H54 (cell line): ENCODE measurements around the gene TMOD1.

Source experiments
- DNase-seq: peaks from one replicate; pipeline ENCODE4 v3.0.0; 2011; ENCODE audit warnings: low spot score, mixed read lengths; ENCODE audit not compliant: insufficient read length
- FAIRE-seq: peaks from 3 replicates; lab custom pipeline; 2011; peaks lifted over from hg19 to GRCh38; lab: Jason Lieb, UNC
- POLR2A ChIP-seq: IDR thresholded peaks from 2 replicates; pipeline ENCODE4 v1.6.1; 2011; ENCODE audit warnings: low read depth, mild to moderate bottlenecking, low read length

The TMOD1 gene

DNA sequence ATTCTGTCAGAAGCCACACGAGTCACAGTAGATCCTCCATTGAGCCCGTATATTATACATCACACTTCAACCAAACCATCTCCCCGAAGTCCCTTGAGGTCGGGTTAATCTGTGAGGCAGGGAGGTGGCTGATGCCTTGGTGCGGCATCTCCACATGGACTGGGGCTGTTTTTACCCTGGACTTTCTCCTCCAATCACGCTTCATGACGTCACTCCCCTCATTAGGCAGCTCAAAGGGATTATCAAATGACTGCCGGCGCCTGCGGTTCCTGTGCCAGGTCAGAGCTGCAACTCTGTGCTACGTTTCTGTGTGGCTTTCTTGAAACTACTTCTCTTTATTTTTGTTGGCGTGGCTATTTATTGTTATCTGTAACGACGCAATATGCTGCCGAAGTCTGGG lies 53.7 kb downstream of the TMOD1 start:
- TF ChIP-seq POLR2A: no peak
- no peak for FAIRE-seq
- no peak for DNase-seq

- DNase-seq (no peak), FAIRE-seq (no peak)
- no peak for TF ChIP-seq POLR2A
These were observed 54.7 kb downstream of the TMOD1 start for GRCh38 chr9:97556036-97556720.

GRCh38 chr9:97556721-97557605 lies 55.5 kb downstream of the TMOD1 start:
- no peak for DNase-seq
- FAIRE-seq: no peak
- TF ChIP-seq POLR2A: no peak

GRCh38 chr9:97557606-97558095 lies 56.2 kb downstream of the TMOD1 start:
- DNase-seq (no peak), FAIRE-seq (no peak)
- TF ChIP-seq POLR2A: no peak

DNA sequence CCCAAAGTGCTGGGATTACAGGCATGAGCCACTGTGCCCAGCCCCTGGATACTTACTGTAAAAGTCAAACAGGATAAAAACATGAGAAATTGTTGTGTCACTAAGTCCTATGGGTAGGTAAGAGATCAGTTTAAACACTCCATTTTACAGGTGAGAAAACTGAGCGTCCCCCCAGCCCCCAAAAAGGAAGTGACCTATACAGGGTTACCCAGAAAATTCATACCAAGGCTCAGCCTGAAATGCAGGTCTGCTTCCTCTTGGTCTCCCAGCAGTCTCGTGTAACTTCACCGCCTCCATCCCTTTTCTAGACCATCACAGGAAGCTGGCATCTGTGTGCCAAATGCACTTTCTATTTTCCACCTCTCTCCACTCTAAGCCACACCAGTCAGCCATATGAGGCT lies 57.2 kb downstream of the TMOD1 start:
- DNase-seq: no peak
- TF ChIP-seq POLR2A: no peak
- FAIRE-seq: no peak

- no peak for TF ChIP-seq POLR2A
- DNase-seq (no peak), FAIRE-seq (no peak)
These were observed 57.6 kb downstream of the TMOD1 start for GRCh38 chr9:97559111-97559514.

DNA sequence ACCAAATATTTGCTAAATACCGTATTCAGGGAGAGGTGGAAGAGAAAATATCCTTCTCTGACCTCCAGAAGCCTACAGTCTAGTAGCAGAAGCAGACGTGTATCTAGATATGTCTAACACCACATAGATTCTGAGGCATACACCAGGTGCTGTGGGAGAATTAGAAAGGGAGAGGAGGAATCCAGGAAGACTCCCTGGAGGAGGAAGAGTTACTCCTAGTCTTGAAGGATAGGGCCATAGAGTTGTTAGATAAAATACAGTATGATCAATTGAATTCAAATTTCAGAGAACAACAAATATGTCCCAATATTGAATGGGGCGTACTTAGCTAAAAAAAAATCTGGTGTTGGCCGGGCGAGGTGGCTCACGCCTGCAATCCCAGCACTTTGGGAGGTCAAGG lies 58.7 kb downstream of the TMOD1 start:
- FAIRE-seq: no peak
- no peak for DNase-seq
- no peak for TF ChIP-seq POLR2A

DNA sequence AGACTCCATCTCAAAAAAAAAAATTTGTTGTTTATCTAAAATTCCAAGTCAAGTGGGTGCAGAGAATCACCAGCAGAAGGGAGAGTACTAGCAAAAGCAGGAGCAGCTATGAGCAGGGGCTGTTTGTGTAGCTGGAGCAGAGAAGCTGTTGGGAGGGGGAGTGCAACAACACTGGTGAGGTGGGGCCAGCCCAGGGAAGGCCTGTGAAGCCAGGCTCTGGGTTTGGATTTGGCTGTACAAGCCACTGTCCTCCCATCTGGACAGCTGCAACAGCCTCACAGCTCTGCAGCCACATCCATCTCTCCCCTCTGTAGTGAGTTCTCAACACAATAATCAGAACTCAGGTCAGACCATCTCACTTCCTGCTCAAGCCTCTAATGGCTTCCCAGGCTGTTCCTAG lies 59.4 kb downstream of the TMOD1 start:
- no peak for DNase-seq
- TF ChIP-seq POLR2A: no peak
- FAIRE-seq: no peak

- no peak for DNase-seq
- no peak for FAIRE-seq
- no peak for TF ChIP-seq POLR2A
These were observed 60.0 kb downstream of the TMOD1 start for GRCh38 chr9:97561501-97561900.

DNA sequence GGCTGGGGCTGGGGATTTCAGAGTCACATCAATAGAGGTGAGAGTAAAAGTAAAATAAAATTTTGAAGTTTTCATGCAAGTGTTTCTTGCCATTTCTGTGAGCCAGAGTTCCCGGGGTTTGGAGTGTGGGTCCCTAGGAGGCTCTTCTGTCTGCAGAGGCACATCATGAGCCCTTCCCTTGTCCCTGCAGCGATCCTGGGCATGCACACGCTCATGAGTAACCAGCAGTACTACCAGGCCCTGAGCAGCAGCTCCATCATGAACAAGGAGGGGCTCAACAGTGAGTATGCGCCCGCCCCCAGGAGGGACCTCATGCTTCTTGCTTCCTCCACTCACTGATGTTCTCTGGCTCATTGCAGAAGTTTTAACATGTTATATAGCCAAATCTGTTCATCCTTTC lies 61.1 kb downstream of the TMOD1 start:
- TF ChIP-seq POLR2A: no peak
- DNase-seq (no peak), FAIRE-seq (no peak)

GRCh38 chr9:97563458-97564135 lies 62.1 kb downstream of the TMOD1 start:
- TF ChIP-seq POLR2A: no peak
- FAIRE-seq (no peak), DNase-seq (no peak)

DNA sequence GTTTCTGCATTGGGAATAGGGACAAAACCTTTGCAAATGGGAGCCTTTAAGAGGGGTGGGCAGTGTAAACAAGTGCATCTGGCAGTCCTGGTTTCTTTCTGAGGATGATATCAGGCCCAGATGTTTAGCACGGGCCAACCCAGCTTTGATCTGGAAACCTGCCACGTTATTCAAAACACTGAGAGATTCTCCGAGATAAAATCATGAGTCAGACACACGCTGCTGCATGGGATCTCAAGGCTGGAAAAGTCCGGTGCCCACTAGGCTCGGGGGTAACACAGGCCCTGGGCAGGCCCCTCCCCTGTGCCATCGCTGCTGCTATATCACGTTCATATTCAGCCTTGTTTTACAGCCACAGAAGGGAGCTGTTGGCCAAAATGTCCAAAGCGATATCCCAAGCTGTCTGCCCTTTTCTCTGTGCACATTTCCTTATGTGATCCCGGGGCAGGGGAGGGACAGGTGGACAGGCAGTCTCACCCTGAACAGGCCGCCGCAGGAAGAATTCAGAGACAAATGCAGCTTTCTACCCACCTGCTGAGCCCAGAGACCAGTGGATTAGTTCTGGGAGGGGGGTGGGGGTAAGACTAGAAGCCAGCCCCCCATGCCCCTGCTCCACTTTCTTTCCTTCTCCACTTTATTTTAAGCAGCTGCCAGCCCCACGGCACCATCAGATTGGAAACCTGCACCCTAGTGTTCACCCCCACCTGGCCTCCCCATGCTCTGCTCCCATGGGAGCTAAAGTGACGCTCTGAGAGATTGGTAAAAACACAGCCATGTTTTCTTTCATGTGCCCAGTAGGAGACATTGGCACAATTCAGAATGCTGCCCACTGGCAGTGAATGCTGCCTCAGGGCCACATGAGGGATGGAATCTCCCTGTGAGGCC lies 63.1 kb downstream of the TMOD1 start:
- DNase-seq (peak; percentile 95), FAIRE-seq (peak; percentile 93)
- no peak for TF ChIP-seq POLR2A

GRCh38 chr9:97565262-97565661 lies 63.8 kb downstream of the TMOD1 start:
- FAIRE-seq (no peak), DNase-seq (no peak)
- no peak for TF ChIP-seq POLR2A
